Measurements from ENCODE around the gene FAM181B. TPM values are rescaled to one million over a fixed set of nuclear protein-coding genes. Genes with fewer than 3 reads are reported as not detected.
A peak's percentile ranks its signal among the peaks of the same experiment; 100 is the strongest.
"Not testable (repeated sequence)": the region's sequence is repeated elsewhere in the genome, so short reads cannot be mapped to it uniquely, and the experiment has no call there.

Gene FAM181B
- total RNA-seq, 2 donors from 2014 or later, result 1.0 to 5.9 TPM

GRCh38 chr11:82692981-82693380 is 40.7 kb downstream of the FAM181B start:
- TF ChIP-seq CTCF (IDR thresholded peaks at IDR 0.05) (no peak), POLR2A (IDR thresholded peaks at IDR 0.05) (no peak)
- DNase-seq, result no peak
- no peak overlapping the region for H3K27ac ChIP-seq
- no peaks in the 10 kb centered on the region for H3K36me3 ChIP-seq (replicated peaks in 1 of 2; ENCODE audit: insufficient read depth in 1 of 2, low read depth in 2 of 2)
- intact Hi-C loops (cut with DNase I), result loop anchor here (10.0 kb wide), 1 partner anchor 1048 kb away; no protein-coding TSS in a partner anchor
- H3K4me1 ChIP-seq, result no peaks in the 10 kb centered on the region
- H3K4me3 ChIP-seq, result no peak overlapping the region
- no peaks in the 10 kb centered on the region for H3K9me3 ChIP-seq
- H3K27me3 ChIP-seq, result no peaks in the 10 kb centered on the region
- ATAC-seq, result no peak

DNA sequence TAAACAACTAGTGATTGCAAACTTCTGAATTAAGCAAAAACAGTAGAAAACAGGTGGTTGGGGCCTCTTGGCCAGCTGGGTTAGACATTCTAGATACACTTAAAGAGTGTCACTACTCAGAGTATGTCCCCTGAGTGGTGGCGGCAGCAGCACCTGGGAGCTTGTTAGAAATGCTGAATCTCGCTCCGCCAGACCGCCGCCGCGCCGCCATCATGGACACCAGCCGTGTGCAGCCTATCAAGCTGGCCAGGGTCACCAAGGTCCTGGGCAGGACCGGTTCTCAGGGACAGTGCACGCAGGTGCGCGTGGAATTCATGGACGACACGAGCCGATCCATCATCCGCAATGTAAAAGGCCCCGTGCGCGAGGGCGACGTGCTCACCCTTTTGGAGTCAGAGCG is 44.3 kb downstream of the FAM181B start:
- not testable (repeated sequence) for H3K36me3 ChIP-seq (replicated peaks in 1 of 2; ENCODE audit: insufficient read depth in 1 of 2, low read depth in 2 of 2)

DNA sequence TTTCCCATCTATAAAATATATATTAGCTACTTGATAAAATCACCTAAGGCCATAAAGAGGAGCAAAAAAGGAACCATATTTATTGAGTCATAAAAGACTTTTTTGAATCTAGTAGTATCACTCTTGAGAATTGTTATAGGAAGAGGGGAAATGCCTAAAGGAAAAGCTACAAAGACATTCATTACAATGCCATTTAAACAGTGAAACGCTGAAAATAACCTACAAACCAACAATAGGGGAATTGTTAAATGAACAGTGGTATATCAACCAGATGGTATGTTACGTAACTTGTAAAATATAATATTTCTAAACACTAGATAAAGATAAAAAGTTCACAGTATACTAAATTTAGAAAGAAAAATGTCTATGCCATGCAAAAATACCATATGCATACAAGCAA is 47.5 kb downstream of the FAM181B start:
- Histone ChIP-seq H3K27me3 (no peaks in the 10 kb centered on the region), H3K27ac (no peak overlapping the region), H3K9me3 (no peaks in the 10 kb centered on the region), H3K4me1 (no peaks in the 10 kb centered on the region), H3K4me3 (no peak overlapping the region), H3K36me3 (replicated peaks in 1 of 2; ENCODE audit: insufficient read depth in 1 of 2, low read depth in 2 of 2) (no peaks in the 10 kb centered on the region)
- intact Hi-C loops (cut with DNase I), result no loop called here
- no peak for TF ChIP-seq CTCF (IDR thresholded peaks at IDR 0.05)
- TF ChIP-seq POLR2A (IDR thresholded peaks at IDR 0.05), result no peak
- 39 to 51% methylated on average over 2 of the region's 2 CpGs for WGBS, 2 donors
- ATAC-seq, result no peak
- no peak for DNase-seq

More for the DNA sequence above, 44.3 kb downstream of the FAM181B start:
- H3K27ac ChIP-seq; H3K27me3 ChIP-seq; DNase-seq; H3K4me1 ChIP-seq; ATAC-seq; H3K4me3 ChIP-seq; intact Hi-C loops (cut with DNase I); H3K9me3 ChIP-seq: not testable (repeated sequence)
- 81 to 95% methylated on average over 8 to 15 of the region's 23 CpGs for WGBS, 2 donors

DNA sequence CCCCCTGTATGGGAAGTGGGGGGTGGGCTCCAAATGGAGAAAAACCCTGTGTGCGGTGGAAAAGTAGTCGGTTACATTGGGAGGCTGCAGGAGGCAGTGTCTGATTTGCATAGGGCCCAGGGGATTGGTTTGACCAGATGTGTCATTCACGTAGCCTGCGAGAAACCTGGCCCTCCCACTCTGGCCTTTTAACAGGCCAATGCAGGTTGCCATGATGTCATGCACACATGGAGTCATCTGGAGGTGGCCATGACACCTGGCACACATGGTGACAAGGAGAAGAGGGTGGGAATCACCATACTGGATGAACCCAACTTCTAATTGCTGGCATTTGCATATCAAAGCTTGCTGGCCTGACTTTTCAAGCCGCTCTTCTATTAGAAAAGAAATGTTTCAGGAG is 50.6 kb downstream of the FAM181B start:
- no peak for ATAC-seq
- no peak overlapping the region for H3K27ac ChIP-seq
- no peaks in the 10 kb centered on the region for H3K4me1 ChIP-seq
- no peak overlapping the region for H3K4me3 ChIP-seq
- 88% methylated on average over 5 of the region's 5 CpGs for WGBS, 2 donors
- intact Hi-C loops (cut with DNase I), result no loop called here
- no peaks in the 10 kb centered on the region for H3K9me3 ChIP-seq
- no peaks in the 10 kb centered on the region for H3K36me3 ChIP-seq (replicated peaks in 1 of 2; ENCODE audit: insufficient read depth in 1 of 2, low read depth in 2 of 2)
- peak in 1 of 4 donors; percentile 6 for DNase-seq
- no peak for TF ChIP-seq CTCF (IDR thresholded peaks at IDR 0.05)
- TF ChIP-seq POLR2A (IDR thresholded peaks at IDR 0.05), result no peak
- H3K27me3 ChIP-seq, result no peaks in the 10 kb centered on the region

- Histone ChIP-seq H3K4me3 (no peak overlapping the region), H3K4me1 (no peaks in the 10 kb centered on the region), H3K27ac (no peak overlapping the region), H3K9me3 (no peaks in the 10 kb centered on the region), H3K36me3 (replicated peaks in 1 of 2; ENCODE audit: insufficient read depth in 1 of 2, low read depth in 2 of 2) (no peaks in the 10 kb centered on the region), H3K27me3 (no peaks in the 10 kb centered on the region)
- ATAC-seq, result peak; percentile 76
- intact Hi-C loops (cut with DNase I), result no loop called here
- no peak for TF ChIP-seq POLR2A (IDR thresholded peaks at IDR 0.05)
- TF ChIP-seq CTCF (IDR thresholded peaks at IDR 0.05), result peak; percentile 44 to 89 (median 66)
- 12 to 15% methylated on average over 6 of the region's 6 CpGs for WGBS, 2 donors
- peak in 2 of 4 donors; percentile 10 to 25 for DNase-seq
These were observed 51.5 kb downstream of the FAM181B start for GRCh38 chr11:82682003-82682751.
